LoVo (cell line): Measurements from ENCODE around the gene AK4.
"Not testable (repeated sequence)": the region's sequence is repeated elsewhere in the genome, so short reads cannot be mapped to it uniquely, and the experiment has no call there.

ENCODE experiments used
- DNase-seq: peaks from one replicate; pipeline ENCODE4 v3.0.0-alpha.2; 2016; ENCODE audit warnings: low spot score

Gene AK4

DNA sequence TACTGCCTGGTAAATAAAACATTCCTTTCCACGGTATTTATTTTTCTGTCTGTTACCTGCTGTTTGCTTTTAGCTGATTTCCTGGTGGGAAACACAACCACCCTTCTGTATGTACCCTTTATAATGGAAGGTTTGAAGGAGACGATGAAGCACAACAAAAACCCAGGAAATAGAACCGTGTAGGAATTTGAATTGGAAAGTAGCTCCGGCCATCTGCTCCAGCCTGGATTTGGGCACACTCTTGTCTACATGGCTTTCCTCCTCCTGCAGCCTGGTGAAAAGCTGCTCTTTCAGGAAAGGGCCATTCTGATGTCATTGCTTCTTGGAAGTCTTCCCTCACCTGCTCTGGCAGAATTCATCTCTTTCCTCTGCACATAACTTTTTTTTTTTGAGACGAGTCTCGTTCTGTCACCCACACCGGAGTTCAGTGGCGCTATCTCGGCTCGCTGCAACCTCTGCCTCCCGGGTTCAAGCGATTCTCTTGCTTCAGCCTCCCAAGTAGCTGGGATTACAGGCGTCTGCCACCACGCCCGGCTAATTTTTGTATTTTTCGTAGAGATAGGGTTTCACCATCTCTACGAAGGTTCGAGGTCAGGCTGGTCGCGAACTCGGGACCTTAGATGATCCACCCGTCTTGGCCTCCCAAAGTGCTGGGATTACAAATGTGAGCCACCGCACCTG, 2.7 kb downstream of the AK4 start:
- no peak for DNase-seq

DNA sequence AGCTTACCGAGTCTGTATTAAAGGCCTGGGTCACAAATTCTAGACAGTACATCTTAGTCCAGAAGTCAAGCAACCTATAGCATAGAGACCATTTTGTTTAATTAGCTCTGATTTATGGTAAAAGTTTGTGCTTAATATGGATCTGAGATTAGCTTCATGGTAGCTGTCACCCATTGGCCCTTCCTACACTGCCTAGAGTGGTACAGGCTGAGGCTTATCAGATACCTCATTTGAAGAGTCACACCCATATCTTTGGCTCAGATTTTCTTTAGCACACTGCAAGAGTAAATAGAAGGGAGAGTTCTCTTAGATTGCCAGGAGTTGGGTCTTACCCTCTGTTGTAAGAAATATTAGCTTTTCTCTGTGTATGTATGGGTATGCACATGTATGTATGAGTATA, 3.6 kb downstream of the AK4 start:
- no peak for DNase-seq

DNA sequence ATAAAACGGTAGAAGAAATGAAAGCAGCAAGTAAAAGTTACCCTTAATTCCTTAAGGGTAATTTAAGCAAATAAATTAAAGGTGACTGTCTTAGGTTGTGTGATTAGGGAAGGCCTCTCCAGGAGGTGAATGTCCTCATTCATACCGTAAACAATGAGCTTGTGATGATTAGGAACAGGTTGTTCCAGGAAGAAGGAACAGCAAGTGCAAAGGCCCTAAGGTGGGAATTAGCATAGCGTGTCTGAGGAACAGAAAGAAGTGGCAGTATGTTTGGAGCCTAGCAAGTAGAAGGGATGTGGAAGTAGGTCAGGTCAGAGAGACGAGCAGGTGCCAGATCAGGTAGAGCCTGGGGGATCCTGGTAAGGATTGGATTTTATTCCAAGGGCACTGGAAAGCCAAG, 5.6 kb downstream of the AK4 start:
- DNase-seq, result no peak

DNA sequence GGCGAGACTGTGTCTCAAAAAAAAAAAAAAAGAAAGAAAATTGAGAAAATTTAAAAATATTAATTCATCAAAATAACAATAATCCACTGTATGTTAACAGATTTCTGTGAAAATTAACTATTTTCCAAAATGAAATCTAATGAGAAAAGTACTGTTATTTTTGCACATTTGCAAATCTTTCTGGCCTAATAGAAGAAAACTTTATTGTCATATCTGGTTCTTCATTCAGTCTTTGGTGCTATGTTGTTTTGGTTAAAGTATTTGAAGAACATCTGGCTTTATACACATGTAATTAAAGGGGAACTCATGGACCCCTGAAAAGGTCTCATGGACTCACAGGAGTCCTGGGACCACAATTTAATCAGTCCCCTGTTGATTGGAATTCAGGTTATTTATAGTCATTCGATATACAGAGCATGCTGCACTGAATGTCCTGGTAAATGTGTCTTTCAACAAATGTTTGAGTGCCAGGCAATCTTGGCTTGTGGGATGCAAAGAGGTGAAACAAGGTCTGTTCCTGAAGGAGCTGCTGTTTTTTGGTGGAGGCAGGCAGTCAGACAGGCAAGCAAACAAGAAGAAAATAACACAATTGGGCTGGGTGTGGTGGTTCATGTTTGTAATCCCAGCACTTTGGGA, 9.0 kb downstream of the AK4 start:
- no peak for DNase-seq

DNA sequence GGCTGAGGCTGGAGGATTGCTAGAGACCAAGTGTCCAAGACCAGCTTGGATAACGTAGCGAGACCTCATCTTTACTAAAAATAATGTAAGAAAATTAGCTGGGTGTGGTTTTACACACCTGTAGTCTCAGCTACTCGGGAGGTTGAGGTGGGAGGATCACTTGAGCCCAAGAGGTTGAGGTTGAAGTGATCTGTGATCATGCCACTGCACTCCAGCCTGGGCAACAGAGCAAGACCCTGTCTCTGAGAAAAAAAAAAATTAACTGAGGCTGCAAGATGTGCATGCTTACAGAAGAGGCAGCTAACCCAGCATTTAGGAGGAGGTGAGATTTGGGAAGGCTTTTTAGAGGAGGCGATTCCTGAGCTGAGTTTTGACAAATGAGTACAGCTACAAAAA, 9.5 kb downstream of the AK4 start:
- no peak for DNase-seq

DNA sequence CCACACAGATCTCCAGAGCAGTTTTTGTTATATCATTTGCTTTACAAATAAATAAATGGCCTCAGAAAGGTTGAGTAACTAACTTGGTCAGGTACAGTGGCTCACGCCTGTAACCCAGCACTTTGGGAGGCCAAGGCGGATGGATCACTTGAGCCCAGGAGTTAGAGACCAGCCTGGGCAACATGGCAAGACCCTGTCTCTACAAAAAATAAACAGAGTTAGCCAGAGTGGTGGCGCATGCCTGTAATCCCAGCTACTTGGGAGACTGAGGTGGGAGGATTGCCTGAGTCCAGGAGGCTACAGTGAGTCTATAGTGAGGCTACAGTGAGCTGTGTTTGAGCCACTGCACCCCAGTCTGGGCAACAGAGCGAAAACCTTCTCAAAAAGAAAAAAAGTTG, 11.3 kb downstream of the AK4 start:
- not testable (repeated sequence) for DNase-seq

DNA sequence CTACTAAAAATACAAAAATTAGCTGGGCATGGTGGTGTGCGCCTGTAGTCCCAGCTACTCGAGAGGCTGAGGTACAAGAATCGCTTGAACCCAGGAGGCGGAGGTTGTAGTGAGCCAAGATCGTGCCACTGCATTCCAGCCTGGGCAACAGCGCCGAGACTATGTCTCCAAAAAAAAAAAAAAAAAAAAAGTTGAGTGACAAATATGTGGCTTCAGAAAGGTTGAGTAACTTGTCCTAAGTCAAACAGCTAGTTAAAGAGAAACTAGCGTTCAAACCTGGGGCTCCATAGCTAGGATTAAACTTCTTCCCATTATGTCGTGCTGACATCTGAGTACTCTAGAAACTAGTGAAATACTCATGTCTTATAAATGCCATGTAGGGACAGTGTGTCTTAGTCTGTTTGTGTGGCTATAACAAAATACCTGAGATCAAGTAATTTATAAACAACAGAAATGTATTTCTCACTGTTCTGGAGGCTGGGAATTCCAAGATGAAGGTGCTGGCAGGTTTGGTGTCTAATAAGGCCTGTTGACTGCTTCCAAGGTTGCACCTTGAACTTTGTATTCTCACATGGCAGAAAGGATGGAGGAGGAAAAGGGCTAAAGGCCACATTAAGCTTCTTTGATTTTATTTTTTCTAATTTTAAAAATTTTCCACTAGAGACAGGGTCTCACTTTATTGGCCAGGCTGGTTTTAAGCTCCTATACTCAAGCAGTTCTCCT, 12.0 kb downstream of the AK4 start:
- DNase-seq, result no peak

DNA sequence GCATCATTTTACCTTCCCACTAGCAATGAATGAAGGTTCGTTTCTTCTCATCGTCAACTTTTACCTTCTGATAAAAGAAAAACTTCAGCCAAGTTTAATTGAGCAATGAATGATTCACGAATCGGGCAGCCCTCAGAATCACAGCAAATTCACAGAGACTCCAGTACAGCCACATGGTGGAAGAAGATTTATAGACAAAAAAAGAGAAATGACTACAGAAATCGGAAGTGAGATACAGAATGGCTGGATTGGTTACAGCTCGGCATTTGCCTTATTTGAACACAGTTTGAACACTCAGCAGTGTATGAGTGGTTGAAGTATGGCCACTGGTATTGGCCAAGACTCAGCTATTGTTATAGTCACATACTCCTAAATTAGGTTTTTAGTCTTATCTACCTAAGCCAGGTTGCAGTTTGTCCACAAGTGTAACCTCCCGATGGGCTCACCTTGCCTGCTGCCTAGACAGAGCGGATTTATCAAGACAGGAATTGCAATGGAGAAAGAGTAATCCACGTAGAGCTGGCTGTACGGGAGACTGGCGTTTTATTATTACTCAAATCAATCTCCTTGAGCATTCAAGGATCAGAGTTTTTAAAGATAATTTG, 15.3 kb downstream of the AK4 start:
- no peak for DNase-seq

DNA sequence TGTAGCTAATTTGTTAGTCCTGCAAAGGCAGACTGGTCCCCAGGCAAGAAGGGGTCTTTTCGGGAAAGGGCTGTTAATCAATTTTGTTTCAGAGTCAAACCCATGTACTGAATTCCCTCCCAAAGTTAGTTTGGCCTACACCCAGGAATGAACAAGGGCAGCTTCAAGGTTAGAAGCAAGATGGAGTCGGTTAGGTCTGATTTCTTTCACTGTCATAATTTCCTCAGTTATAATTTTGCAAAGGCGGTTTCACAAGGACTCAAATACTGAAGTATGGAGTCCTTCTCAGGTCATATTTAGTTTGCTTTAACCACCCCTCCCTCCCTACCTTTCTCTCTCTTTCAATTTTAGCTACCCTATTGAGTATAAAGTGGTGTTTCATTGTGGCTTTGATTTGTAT, 16.1 kb downstream of the AK4 start:
- not testable (repeated sequence) for DNase-seq

DNA sequence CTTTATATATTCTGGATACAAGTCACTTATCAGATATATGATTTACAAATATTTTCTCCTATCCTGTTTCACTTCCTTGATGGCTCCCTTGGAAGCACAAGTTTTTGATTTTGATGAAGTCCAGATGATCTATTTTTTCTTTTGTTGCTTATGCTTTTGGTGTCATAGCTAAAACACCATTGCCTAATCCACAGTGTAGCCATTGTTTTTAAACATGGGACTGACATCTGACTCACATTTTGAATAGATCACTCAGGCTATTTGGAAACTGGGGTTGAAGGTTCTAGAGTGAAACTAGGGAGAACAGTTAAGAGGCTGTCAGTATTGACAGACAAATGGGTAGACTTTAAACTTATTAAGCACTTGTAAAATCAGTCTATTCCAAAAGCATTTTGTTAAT, 16.6 kb downstream of the AK4 start:
- DNase-seq, result no peak

DNA sequence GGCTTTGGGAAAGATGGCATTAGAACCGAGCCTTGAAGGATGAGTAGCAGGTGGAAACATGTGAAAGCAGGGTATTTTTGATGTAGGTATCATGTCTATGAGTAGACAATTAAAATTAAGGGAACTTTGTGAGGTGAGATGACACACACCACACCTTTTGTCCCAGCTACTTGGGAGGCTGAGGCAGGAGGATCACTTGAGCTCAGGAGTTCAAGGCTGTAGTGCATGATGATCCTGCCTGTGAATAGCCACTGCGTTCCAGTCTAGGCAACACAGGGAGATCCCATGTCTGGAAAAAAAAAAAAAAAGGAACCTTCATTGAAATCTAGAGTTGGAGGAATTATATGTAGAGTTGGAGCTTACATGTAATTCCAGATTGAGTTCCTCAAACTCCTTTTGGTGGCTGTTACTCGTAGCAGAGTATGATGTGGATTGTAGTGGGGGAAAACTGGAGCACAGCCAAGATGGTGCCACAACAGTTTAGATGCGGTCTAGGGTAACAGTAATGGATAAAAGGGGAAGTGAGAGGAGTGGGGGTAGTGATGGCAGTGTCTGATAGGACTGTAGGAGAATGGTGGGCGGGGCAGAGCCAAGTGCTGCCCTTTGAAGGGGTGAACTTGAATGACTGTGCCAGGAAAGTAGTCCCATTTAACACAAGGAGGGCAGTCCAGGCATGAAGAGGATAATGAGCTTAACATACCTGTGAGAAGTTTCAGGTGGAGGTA, 17.4 kb downstream of the AK4 start:
- DNase-seq, result no peak

DNA sequence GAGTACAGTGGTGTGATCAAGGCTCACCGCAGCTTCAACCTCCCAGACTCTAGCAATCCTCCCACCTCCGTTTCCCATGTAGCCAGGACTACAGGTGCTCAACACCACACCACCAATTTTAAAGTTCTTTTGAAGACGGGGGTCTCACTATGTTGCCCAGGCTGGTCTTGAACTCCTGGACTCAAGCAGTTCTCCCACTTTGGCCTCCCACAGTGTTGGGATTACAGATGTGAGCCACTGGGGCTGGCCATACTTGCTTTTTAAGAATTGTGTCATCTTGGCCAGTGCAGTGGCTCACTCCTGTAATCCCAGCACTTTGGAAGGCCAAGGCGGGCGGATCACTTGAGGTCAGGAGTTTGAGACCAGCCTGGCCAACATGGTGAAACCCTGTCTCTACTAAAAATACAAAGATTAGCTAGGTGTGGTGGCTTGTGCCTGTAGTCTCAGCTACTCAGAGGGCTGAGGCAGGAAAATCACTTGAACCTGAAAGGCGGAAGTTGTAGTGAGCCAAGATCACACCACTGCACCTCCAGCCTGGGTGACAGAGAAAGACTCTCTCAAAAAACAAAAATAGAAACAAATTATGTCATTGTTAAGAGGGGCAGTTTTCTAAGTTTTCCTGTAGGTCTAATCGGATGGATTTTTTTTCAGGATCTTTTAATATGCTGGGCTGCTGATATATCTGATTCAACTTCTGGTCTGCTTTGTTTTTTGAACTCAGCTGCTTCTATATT, 18.7 kb downstream of the AK4 start:
- no peak for DNase-seq

DNA sequence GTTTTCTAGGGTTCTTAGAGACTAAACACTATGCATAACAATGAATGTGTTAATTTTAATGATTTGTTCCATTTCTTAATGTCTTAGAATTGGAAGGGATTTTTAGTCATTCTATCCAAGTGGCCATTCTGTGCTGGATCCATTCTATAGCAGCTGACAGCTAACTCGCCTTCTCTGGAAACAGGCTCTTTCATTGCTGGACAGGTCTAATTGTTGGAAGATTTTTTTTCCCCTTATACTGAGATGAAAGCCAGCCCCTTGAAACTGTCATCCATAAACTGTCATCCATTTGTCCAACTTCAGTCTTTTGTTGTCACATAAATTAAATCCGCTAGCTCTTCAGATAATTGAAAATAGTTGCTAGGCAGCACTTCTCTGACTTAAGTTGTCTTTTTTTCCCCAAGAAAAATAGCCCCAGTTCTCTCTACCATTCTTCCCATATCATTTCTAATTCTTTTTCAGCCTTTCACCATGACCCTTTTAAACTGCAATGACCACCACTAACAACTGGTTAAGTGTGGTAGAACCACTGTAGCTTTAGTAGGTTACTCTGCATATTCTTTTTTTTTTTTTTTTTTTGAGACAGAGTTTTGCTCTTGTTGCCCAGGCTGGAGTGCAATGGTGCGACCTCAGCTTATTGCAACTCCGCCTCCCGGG, 19.7 kb downstream of the AK4 start:
- DNase-seq, result no peak

DNA sequence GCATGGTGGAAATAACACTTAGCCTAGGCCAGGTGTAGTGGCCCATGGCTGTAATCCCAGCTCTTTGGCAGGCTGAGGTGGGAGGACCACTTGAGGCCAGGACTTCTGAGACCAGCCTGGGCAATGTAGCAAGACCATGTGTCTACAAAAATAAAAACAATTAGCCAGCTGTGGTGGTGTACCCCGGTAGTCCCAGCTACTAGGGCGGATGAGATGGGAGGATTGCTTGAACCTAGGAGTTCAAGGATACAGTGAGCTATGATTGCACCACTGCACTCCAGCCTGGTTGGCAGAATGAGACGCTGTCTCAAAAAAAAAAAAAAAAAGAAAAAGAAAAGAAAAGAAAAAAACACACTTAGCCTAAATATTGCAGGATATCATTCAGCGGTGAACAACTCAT, 20.9 kb downstream of the AK4 start:
- no peak for DNase-seq

DNA sequence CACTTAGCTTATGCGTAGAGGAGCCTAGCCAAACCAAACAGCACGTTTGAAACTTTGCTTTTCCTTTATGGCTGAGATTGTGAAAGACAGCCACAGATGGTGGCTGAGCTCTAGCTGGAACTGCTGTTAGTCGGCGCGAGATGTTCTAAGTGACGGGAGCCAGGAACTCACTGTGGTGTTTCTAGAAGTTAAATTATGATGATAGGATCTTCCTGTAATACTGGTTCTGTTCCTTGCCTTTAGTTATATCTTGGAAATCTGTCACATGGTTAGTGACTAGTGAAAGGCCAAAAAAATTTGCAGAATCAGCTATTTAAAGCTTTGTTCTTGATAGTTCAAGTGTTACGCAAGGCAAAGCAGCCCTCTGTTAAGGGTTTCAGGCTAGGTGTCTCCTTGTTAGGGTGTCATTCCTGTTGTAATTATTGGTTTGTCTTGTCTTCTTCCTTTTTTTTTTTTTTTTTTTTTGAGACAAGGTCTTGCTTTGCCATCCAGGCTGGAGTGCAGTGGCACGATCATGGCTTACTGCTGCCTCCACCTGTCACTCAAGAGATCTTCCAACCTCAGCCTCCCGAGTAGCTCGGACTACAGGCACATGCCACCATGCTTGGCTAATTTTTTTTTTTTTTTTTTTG, 22.6 kb downstream of the AK4 start:
- no peak for DNase-seq

DNA sequence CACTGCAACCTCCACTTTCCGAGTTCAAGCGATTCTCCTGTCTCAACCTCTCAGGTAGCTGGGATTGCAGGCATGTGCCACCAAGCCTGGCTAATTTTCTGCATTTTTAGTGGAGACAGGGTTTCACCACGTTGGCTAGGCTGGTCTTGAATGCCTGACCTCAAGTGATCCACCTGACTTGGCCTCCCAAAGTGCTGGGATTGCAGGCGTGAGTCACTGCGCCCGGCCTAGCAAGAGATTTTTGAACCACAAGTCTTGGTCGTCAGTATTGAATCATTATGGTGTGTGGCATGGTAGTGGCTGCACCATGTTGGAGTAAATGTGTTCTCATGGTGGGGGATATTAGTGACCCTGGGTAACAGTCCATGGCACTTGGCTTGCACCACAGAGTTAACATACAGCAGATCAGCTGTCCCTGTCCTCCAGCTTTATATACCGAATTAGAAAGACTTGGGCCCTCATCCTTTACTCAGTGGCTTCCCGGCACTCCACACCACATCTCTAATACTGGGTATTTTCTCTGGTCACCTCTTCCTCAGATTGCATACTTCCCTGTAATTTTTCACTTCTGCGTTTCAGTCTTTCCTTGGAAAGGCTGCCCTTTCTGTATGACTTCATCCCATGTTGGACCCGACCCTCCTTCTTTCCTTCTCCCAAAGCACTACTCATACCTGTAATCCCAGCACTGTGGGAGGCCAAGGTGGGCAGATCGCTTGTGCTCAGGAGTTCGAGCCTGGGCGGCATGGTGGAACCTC, 25.1 kb downstream of the AK4 start:
- no peak for DNase-seq

DNA sequence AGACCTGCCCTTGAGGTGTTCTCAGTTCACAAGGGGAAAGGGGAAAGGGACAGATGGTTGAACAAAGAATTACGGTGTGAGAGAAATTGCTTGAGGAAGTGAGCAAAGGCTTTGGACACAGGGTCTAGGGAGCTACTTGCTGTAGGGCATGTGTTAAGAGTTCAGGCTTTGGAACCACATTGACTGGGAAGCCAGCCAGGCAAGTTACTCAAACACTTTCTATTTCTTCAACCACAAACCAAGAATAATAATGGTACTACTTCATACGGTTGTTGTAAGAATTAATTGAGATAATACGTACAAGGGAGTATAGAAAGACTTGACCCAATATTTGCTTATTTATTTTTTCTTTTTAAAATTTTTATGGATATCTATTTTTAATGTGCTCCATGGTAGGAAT, 26.6 kb downstream of the AK4 start:
- DNase-seq, result peak; percentile 52

DNA sequence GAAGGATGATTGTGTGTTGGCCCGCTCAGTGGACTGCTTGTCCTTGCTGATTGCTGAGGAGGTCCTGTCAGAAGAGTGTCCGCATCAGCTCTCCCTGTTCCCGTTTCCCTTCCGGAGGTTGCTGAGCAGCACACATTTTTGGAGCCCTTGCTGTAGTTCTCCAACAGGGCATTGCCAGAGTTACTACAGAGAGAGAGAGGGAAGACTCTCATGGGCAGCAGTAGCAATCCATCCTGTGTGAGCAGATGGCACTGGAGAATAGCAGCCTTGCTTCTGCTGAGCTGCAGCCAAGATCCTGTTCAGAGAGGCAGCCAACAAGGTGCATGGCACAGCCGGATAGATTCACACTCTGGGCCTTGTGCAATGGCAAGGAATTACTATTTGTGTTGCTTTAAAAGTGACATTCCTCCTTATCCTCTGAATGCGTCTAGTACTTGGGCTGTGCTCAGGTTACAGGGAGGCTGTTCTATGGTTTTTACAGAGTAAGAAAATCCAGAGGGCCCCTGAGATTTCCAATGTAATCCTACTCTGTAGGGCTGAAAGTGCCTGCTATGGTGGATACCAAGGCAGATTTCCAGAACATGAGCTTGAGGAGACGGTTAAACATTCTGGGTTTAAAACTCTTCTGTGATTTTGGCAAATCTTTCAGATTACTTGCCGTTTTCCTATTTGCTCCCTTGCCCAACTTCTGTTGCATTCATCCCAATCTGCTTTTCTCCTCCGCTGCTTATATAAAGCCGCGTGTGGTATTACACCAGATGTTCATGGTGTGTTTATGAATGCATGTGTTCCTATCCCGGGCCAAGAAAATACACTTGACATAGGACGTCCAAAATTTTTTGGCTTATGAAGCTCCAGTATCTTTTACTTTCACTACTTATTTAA, 27.4 kb downstream of the AK4 start:
- DNase-seq, result no peak

DNA sequence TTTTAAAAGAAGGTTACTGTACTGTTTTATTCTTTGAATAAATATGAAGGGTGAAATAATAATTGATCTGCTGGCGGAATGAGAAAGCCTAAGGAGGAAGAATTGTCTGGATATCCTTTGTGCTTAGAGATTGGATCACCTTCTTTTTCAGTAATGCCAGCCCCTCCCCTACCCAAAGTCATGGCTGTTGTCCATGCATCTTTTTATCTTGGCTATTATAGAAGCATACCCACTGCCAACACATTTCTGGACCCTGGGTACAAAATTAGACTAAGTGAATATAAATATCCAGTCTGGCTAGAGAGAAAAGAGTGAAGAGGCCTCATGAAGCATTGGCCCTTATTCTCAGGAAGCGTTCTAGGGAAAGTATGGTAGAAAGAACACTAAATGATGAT, 28.1 kb downstream of the AK4 start:
- no peak for DNase-seq
